Measurements from ENCODE around the gene C17orf107.

- no peak for TF ChIP-seq EP300 (conservative IDR thresholded peaks at IDR 0.05; ENCODE audit: poor library complexity, severe bottlenecking)
- TF ChIP-seq CTCF (IDR thresholded peaks at IDR 0.05; ENCODE audit: poor library complexity, severe bottlenecking), result no peak
Measured at GRCh38 chr17:4886830-4887229, 12.5 kb upstream of the C17orf107 start.

Data from neural cell (in vitro differentiated cells).